ENCODE data around the gene SULT1A4. TPM values are rescaled to one million over a fixed set of nuclear protein-coding genes. Genes with fewer than 3 reads are reported as not detected.
"Not testable (repeated sequence)": the region's sequence is repeated elsewhere in the genome, so short reads cannot be mapped to it uniquely, and the experiment has no call there.

The SULT1A4 gene
- 4.8 TPM for polyA plus RNA-seq (2013, experiment 1 of 2)
- 5.8 TPM for polyA plus RNA-seq (2013, experiment 2 of 2)

DNA sequence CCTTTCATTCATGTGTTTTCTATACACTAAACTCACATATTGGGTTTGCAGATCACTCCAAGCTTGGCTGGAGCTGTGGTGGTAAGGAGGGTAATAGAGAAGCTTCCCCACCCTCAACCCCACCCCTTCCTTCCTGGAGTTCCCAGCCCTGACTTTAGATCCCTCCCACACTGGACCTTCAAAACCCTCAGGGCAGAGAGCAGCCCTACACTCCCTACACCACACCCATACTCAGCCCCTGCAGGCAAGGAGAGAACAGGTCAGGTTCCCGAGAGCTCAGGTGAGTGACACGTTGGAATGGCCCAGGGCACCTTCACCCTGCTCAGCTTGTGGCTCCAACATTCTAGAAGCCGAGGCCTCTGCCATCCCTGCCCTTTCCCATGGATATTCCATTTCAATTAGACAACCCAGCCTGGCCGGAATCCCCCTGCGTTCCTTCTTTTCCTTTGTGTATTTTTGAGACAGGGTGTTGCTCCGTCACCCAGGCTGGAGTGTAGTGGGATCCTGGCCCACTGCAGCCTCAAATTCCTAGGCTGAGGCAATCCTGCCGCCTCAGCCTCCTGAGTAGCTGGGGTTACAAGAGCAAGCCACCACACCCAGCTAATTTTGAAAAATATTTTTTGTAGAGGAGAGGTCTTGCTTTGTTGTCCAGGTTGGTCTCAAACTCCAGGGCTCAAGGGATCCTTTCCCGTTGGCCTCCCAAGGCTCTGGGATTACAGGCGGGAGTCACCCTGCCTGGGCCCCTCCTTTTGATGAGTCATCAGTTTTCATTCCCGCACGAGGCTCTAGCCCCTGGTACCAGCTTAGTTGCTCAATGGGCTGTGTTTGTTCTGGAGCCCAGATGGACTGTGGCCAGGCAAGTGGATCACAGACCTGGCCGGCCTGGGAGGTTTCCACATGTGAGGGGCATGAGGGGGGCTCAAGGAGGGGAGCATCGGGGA is at the start of gene SULT1A4:
Gene SULT1A4, plus strand, starts transcription at position 208 of the 941 bp plus-strand sequence. CDS start 1,473 bp downstream, outside the sequence.
- not testable (repeated sequence) for DNase-seq; H3K36me3 ChIP-seq (ENCODE audit: control insufficient read depth, insufficient read depth, low read length)
- WGBS (ENCODE audit: extremely low coverage, insufficient coverage, low lambda C conversion rate) = no CpG with 5 or more reads among the region's 13 CpGs

GRCh38 chr16:29423587-29423986 is 36.1 kb upstream of the SULT1A4 start:
- not testable (repeated sequence) for H3K4ac ChIP-seq (ENCODE audit: low read depth, low read length); DNase-seq; H3K36me3 ChIP-seq (ENCODE audit: control insufficient read depth, insufficient read depth, low read length); H3K56ac ChIP-seq (ENCODE audit: low read length); H3K23ac ChIP-seq (ENCODE audit: low read length); H3K9ac ChIP-seq (ENCODE audit: low read length); H2BK120ac ChIP-seq (ENCODE audit: low read depth, low read length); H3K18ac ChIP-seq (ENCODE audit: low read length); H3K79me2 ChIP-seq (ENCODE audit: control insufficient read depth, insufficient read depth, low read length); H2AK5ac ChIP-seq (ENCODE audit: low read length); H3K27me3 ChIP-seq (ENCODE audit: insufficient read depth, low read length, poor library complexity); H2BK15ac ChIP-seq (replicated peaks; ENCODE audit: low read depth); H3K4me1 ChIP-seq (ENCODE audit: control insufficient read depth, low read depth, low read length); H4K5ac ChIP-seq (ENCODE audit: low read length); H2BK5ac ChIP-seq (ENCODE audit: low read length); H3K79me1 ChIP-seq (ENCODE audit: low read length); H3K27ac ChIP-seq (ENCODE audit: low read depth, low read length); H3K4me3 ChIP-seq (ENCODE audit: low read length); H3K4me2 ChIP-seq (ENCODE audit: low read length); H4K8ac ChIP-seq (ENCODE audit: low read depth, low read length)
- no CpG with 5 or more reads among the region's 2 CpGs for WGBS (ENCODE audit: extremely low coverage, insufficient coverage, low lambda C conversion rate)

More for the DNA sequence above, at the start of gene SULT1A4:
- H3K56ac ChIP-seq (ENCODE audit: low read length); H3K4ac ChIP-seq (ENCODE audit: low read depth, low read length); H3K4me3 ChIP-seq (ENCODE audit: low read length); H3K27ac ChIP-seq (ENCODE audit: low read depth, low read length); H3K79me2 ChIP-seq (ENCODE audit: control insufficient read depth, insufficient read depth, low read length); H3K9ac ChIP-seq (ENCODE audit: low read length); H3K4me1 ChIP-seq (ENCODE audit: control insufficient read depth, low read depth, low read length); H3K4me2 ChIP-seq (ENCODE audit: low read length); H4K8ac ChIP-seq (ENCODE audit: low read depth, low read length); H3K18ac ChIP-seq (ENCODE audit: low read length); H3K23ac ChIP-seq (ENCODE audit: low read length); H2BK120ac ChIP-seq (ENCODE audit: low read depth, low read length); H3K27me3 ChIP-seq (ENCODE audit: insufficient read depth, low read length, poor library complexity); H4K5ac ChIP-seq (ENCODE audit: low read length); H3K79me1 ChIP-seq (ENCODE audit: low read length); H2BK15ac ChIP-seq (replicated peaks; ENCODE audit: low read depth); H2AK5ac ChIP-seq (ENCODE audit: low read length); H2BK5ac ChIP-seq (ENCODE audit: low read length): not testable (repeated sequence)

DNA sequence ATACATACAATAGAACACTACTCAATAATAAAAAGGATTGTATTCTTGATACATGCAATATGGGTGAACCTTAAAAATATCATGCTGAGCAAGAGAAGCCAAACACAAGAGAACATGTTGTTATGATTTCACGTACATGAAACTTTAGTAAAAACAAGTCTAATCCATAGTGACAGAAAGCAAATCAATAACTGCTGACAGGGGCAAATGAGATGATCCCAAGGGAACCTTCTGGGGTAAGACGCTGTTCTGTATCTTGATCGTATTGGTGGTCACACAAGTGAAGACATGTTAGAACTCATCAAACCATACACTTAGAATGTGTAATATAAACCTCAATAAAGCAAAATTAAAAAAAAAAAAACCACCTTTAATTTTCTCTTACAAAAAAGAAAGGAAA is 34.3 kb upstream of the SULT1A4 start:
- H2BK15ac ChIP-seq (replicated peaks; ENCODE audit: low read depth); H2BK5ac ChIP-seq (ENCODE audit: low read length); DNase-seq; H3K27ac ChIP-seq (ENCODE audit: low read depth, low read length); H3K4me1 ChIP-seq (ENCODE audit: control insufficient read depth, low read depth, low read length); H3K27me3 ChIP-seq (ENCODE audit: insufficient read depth, low read length, poor library complexity); H3K4me2 ChIP-seq (ENCODE audit: low read length); H3K56ac ChIP-seq (ENCODE audit: low read length); H4K5ac ChIP-seq (ENCODE audit: low read length); H2BK120ac ChIP-seq (ENCODE audit: low read depth, low read length); H3K9ac ChIP-seq (ENCODE audit: low read length); H3K79me2 ChIP-seq (ENCODE audit: control insufficient read depth, insufficient read depth, low read length); H3K18ac ChIP-seq (ENCODE audit: low read length); H3K36me3 ChIP-seq (ENCODE audit: control insufficient read depth, insufficient read depth, low read length); H3K79me1 ChIP-seq (ENCODE audit: low read length); H2AK5ac ChIP-seq (ENCODE audit: low read length); H3K4me3 ChIP-seq (ENCODE audit: low read length); H4K8ac ChIP-seq (ENCODE audit: low read depth, low read length); H3K4ac ChIP-seq (ENCODE audit: low read depth, low read length); H3K23ac ChIP-seq (ENCODE audit: low read length): not testable (repeated sequence)
- no CpG with 5 or more reads among the region's 3 CpGs for WGBS (ENCODE audit: extremely low coverage, insufficient coverage, low lambda C conversion rate)

- not testable (repeated sequence) for H3K9ac ChIP-seq (ENCODE audit: low read length); H3K18ac ChIP-seq (ENCODE audit: low read length)
Measured at GRCh38 chr16:29453754-29454153, 6.0 kb upstream of the SULT1A4 start.

GRCh38 chr16:29454269-29454668 is 5.4 kb upstream of the SULT1A4 start, which contains the start of the genes BOLA2 and SLX1B:
Gene BOLA2, minus strand, starts transcription at chr16:29454351. Its CDS starts 98 bp downstream, at chr16:29454253.
Gene SLX1B, plus strand, starts transcription at chr16:29454533.
- H3K23ac ChIP-seq (ENCODE audit: low read length); H3K56ac ChIP-seq (ENCODE audit: low read length); H2BK5ac ChIP-seq (ENCODE audit: low read length); H2AK5ac ChIP-seq (ENCODE audit: low read length); H3K4ac ChIP-seq (ENCODE audit: low read depth, low read length); H3K27me3 ChIP-seq (ENCODE audit: insufficient read depth, low read length, poor library complexity); H3K27ac ChIP-seq (ENCODE audit: low read depth, low read length); H2BK120ac ChIP-seq (ENCODE audit: low read depth, low read length); H4K5ac ChIP-seq (ENCODE audit: low read length); H2BK15ac ChIP-seq (replicated peaks; ENCODE audit: low read depth); H3K18ac ChIP-seq (ENCODE audit: low read length); H3K79me2 ChIP-seq (ENCODE audit: control insufficient read depth, insufficient read depth, low read length); H3K9ac ChIP-seq (ENCODE audit: low read length); H3K36me3 ChIP-seq (ENCODE audit: control insufficient read depth, insufficient read depth, low read length); H3K4me2 ChIP-seq (ENCODE audit: low read length); H3K4me1 ChIP-seq (ENCODE audit: control insufficient read depth, low read depth, low read length); H4K8ac ChIP-seq (ENCODE audit: low read depth, low read length); DNase-seq; H3K4me3 ChIP-seq (ENCODE audit: low read length); H3K79me1 ChIP-seq (ENCODE audit: low read length): not testable (repeated sequence)
- no CpG with 5 or more reads among the region's 33 CpGs for WGBS (ENCODE audit: extremely low coverage, insufficient coverage, low lambda C conversion rate)

More at GRCh38 chr16:29453754-29454153, 6.0 kb upstream of the SULT1A4 start:
- not testable (repeated sequence) for H3K79me1 ChIP-seq (ENCODE audit: low read length); H3K4me2 ChIP-seq (ENCODE audit: low read length); H3K56ac ChIP-seq (ENCODE audit: low read length); H3K79me2 ChIP-seq (ENCODE audit: control insufficient read depth, insufficient read depth, low read length); H3K36me3 ChIP-seq (ENCODE audit: control insufficient read depth, insufficient read depth, low read length); H2BK5ac ChIP-seq (ENCODE audit: low read length); H3K23ac ChIP-seq (ENCODE audit: low read length); H3K27ac ChIP-seq (ENCODE audit: low read depth, low read length); H2BK15ac ChIP-seq (replicated peaks; ENCODE audit: low read depth); DNase-seq; H2AK5ac ChIP-seq (ENCODE audit: low read length); H3K4ac ChIP-seq (ENCODE audit: low read depth, low read length); H3K4me1 ChIP-seq (ENCODE audit: control insufficient read depth, low read depth, low read length); H3K4me3 ChIP-seq (ENCODE audit: low read length); H4K8ac ChIP-seq (ENCODE audit: low read depth, low read length); H4K5ac ChIP-seq (ENCODE audit: low read length); H2BK120ac ChIP-seq (ENCODE audit: low read depth, low read length); H3K27me3 ChIP-seq (ENCODE audit: insufficient read depth, low read length, poor library complexity)
- WGBS (ENCODE audit: extremely low coverage, insufficient coverage, low lambda C conversion rate) = no CpG with 5 or more reads among the region's 21 CpGs
